K562 (cell line): Measurements from ENCODE around the gene MCL1. TPM values are rescaled to one million over a fixed set of nuclear protein-coding genes. Genes with fewer than 3 reads are reported as not detected.
A peak's percentile ranks its signal among the peaks of the same experiment; 100 is the strongest.

Source experiments
- ARID1B ChIP-seq: fragments of 450-650 bp; IDR thresholded peaks from 2 replicates; pipeline ENCODE4 v1.6.1; 2016; ENCODE audit warnings: antibody characterized with exemption, mild to moderate bottlenecking, inconsistent platforms
- BCL6 ChIP-seq: fragments of 250-450 bp; sonication (Bioruptor Pico); IDR thresholded peaks from 2 replicates; pipeline ENCODE4 v1.4.0; 2020
- CHD4 ChIP-seq: fragments of 200-600 bp; sonication (generic); IDR thresholded peaks from 3 replicates; pipeline ENCODE4 v1.6.1; 2012; ENCODE audit warnings: low read depth, mild to moderate bottlenecking, mixed read lengths, low read length, inconsistent platforms; ENCODE audit not compliant: insufficient read depth, insufficient replicate concordance, poor library complexity, severe bottlenecking
- CHD7 ChIP-seq: fragments of 200-600 bp; sonication (generic); IDR thresholded peaks from one replicate; pipeline ENCODE4 v1.6.1; 2012; ENCODE audit warnings: mild to moderate bottlenecking, low read depth, low read length, inconsistent platforms
- KLF1 ChIP-seq: fragments of 450-650 bp; IDR thresholded peaks from 2 replicates; pipeline ENCODE4 v1.6.1; 2016; ENCODE audit warnings: missing genetic modification characterization, missing compliant biosample characterization
- NR2F6 ChIP-seq: fragments of 450-650 bp; formaldehyde crosslinking; IDR thresholded peaks from 2 replicates; pipeline ENCODE4 v1.4.0; 2020; ENCODE audit warnings: mild to moderate bottlenecking
- PBX2 ChIP-seq, 2 experiments: IDR thresholded peaks in 1 of 2; conservative IDR thresholded peaks in 1 of 2; 2 replicates each; pipeline ENCODE4 v1.6.1; 2016; ENCODE audit warnings: low read depth in 2 of 2, mild to moderate bottlenecking in 1 of 2, missing compliant biosample characterization in 1 of 2, missing genetic modification characterization in 1 of 2, moderate library complexity in 1 of 2
- RBBP5 ChIP-seq: fragments of 200-600 bp; sonication (generic); IDR thresholded peaks from 2 replicates; pipeline ENCODE4 v1.6.1; 2012; ENCODE audit warnings: borderline replicate concordance, mild to moderate bottlenecking, low read length, control low read depth, inconsistent platforms; ENCODE audit not compliant: insufficient read depth, poor library complexity, severe bottlenecking
- RBM15 ChIP-seq: fragments of 200-400 bp; formaldehyde crosslinking; IDR thresholded peaks from 2 replicates; pipeline ENCODE4 v1.6.1; 2018; ENCODE audit warnings: mild to moderate bottlenecking, low read length, moderate library complexity; ENCODE audit not compliant: insufficient read depth
- SMARCA5 ChIP-seq: fragments of 450-650 bp; IDR thresholded peaks from 2 replicates; pipeline ENCODE4 v1.6.1; 2016
- ZFP36 ChIP-seq: fragments of 150-350 bp; IDR thresholded peaks from 2 replicates; pipeline ENCODE4 v1.6.1; 2018; ENCODE audit warnings: low read length, low read depth; ENCODE audit not compliant: partially characterized antibody
- ZKSCAN8 ChIP-seq: fragments of 200-800 bp; sonication (Bioruptor generic); IDR thresholded peaks from 2 replicates; pipeline ENCODE4 v1.6.1; 2016; ENCODE audit warnings: missing genetic modification characterization, missing compliant biosample characterization
- polyA plus RNA-seq, 8 experiments: library from polyadenylated mRNA; depleted of rRNA in 4 of 8; stranded (reverse) in 5 of 8; unstranded in 3 of 8; fragments of >200 nt; fragmentation: Nextera tagmentation in 2 of 8; fragmentation: Illumina TruSeq in 1 of 8; extraction: Ambion mirVana in 2 of 8; extraction: Trizol in 1 of 8; gene quantifications; 2 replicates each; pipeline versions ENCODE4 v1.2.1 to v1.2.3, GENCODE V29; 2011 to 2014; ENCODE audit warnings: inconsistent platforms in 1 of 8, missing spikeins in 1 of 8
- total RNA-seq, 7 experiments: library from RNA; depleted of rRNA in 6 of 7; stranded (reverse); fragments of >200 nt in 6 of 7; fragmentation: Illumina TruSeq in 2 of 7; extraction: Trizol in 2 of 7; gene quantifications; 2 replicates each; pipeline versions ENCODE4 v1.2.1 to v1.2.3, GENCODE V29; 2011 to 2021; ENCODE audit warnings: low replicate concordance in 1 of 7

MCL1 gene
- total and polyA plus RNA-seq, 9 of the 15 experiments (the other 6 are each of a cell fraction or from before 2014, with no cell fraction given) = 27.1 to 224 (median 138) TPM

- TF ChIP-seq PBX2 (CRISPR knock-in tag; IDR thresholded peaks at IDR 0.05; ENCODE audit: low read depth) (no peak), PBX2 (tag; conservative IDR thresholded peaks at IDR 0.05; ENCODE audit: low read depth) (peak; percentile 90), SMARCA5 (no peak; the same call in 1 of the 2 replicates), ZFP36 (no peak), RBM15 (no peak), KLF1 (tag) (no peak), ARID1B (peak; percentile 91), BCL6 (no peak), ZKSCAN8 (CRISPR knock-in tag) (peak; percentile 70; the same call in 1 of the 2 replicates), CHD4 (no peak), CHD7 (no peak), RBBP5 (no peak), NR2F6 (CRISPR knock-in tag) (no peak)
These were observed 33.9 kb upstream of the MCL1 start (continued) for GRCh38 chr1:150613061-150613920.
